Astrocyte (in vitro differentiated cells and primary cell): ENCODE data around the gene CHRD.

ENCODE experiments used
- EZH2 ChIP-seq: IDR thresholded peaks from 2 replicates; pipeline ENCODE4 v1.6.1; 2012; ENCODE audit warnings: mild to moderate bottlenecking, low read length, inconsistent platforms; ENCODE audit not compliant: insufficient read depth
- TF ChIP-seq, protein P1 (sequence below): IDR thresholded peaks from 2 replicates; pipeline ENCODE4 v1.5.1; 2011; ENCODE audit warnings: low read depth, mild to moderate bottlenecking, inconsistent platforms, low read length, moderate library complexity; ENCODE audit not compliant: insufficient read depth

- TF ChIP-seq, protein P1, sequence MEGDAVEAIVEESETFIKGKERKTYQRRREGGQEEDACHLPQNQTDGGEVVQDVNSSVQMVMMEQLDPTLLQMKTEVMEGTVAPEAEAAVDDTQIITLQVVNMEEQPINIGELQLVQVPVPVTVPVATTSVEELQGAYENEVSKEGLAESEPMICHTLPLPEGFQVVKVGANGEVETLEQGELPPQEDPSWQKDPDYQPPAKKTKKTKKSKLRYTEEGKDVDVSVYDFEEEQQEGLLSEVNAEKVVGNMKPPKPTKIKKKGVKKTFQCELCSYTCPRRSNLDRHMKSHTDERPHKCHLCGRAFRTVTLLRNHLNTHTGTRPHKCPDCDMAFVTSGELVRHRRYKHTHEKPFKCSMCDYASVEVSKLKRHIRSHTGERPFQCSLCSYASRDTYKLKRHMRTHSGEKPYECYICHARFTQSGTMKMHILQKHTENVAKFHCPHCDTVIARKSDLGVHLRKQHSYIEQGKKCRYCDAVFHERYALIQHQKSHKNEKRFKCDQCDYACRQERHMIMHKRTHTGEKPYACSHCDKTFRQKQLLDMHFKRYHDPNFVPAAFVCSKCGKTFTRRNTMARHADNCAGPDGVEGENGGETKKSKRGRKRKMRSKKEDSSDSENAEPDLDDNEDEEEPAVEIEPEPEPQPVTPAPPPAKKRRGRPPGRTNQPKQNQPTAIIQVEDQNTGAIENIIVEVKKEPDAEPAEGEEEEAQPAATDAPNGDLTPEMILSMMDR = peak; percentile 52
- no peak for TF ChIP-seq EZH2
Observed at GRCh38 chr3:184354121-184354728, 25.6 kb upstream of the CHRD start.
